NCI-H187 (cell line): ENCODE data around the gene IFT172.
"Not testable (repeated sequence)": the region's sequence is repeated elsewhere in the genome, so short reads cannot be mapped to it uniquely, and the experiment has no call there.

Experiments
- DNase-seq, 2 experiments: peaks; one replicate each; lab custom pipeline; 2025; lab: John Stamatoyannopoulos, UW

Gene IFT172

GRCh38 chr2:27489498-27490397 is at the start of gene IFT172:
IFT172 (minus strand) TSS chr2:27489743; CDS start chr2:27489653, 90 bp downstream.
- DNase-seq: peak; percentile 99 to 100

GRCh38 chr2:27538839-27539450 is 49.4 kb upstream of the IFT172 start:
- DNase-seq: not testable (repeated sequence)

GRCh38 chr2:27537287-27537686 is 47.7 kb upstream of the IFT172 start:
- DNase-seq: no peak

GRCh38 chr2:27531983-27532382 is 42.4 kb upstream of the IFT172 start:
- no peak for DNase-seq

- no peak for DNase-seq
These were observed 37.6 kb upstream of the IFT172 start for GRCh38 chr2:27527182-27527581.

GRCh38 chr2:27522400-27522945 is 32.9 kb upstream of the IFT172 start:
- DNase-seq: no peak

GRCh38 chr2:27520316-27520715 is 30.8 kb upstream of the IFT172 start:
- no peak for DNase-seq

- DNase-seq: no peak
These were observed 29.2 kb upstream of the IFT172 start for GRCh38 chr2:27518782-27519113.

GRCh38 chr2:27518113-27518781 is 28.7 kb upstream of the IFT172 start:
- no peak for DNase-seq

- DNase-seq: peak in 1 of 2 experiments; percentile 64
These were observed 19.8 kb upstream of the IFT172 start for GRCh38 chr2:27509326-27509725.

- DNase-seq: no peak
These were observed 17.8 kb upstream of the IFT172 start for GRCh38 chr2:27507293-27507692.

- DNase-seq: no peak
These were observed 17.0 kb upstream of the IFT172 start for GRCh38 chr2:27506587-27506986.

GRCh38 chr2:27502142-27502541 is 12.6 kb upstream of the IFT172 start:
- DNase-seq: no peak

GRCh38 chr2:27501042-27501441 is 11.5 kb upstream of the IFT172 start:
- DNase-seq: no peak

GRCh38 chr2:27498975-27499374 is 9.4 kb upstream of the IFT172 start:
- DNase-seq: no peak

- DNase-seq: no peak
These were observed 7.7 kb upstream of the IFT172 start for GRCh38 chr2:27497288-27497627.

- DNase-seq: no peak
These were observed 7.1 kb upstream of the IFT172 start, which contains the start of gene GCKR for GRCh38 chr2:27496357-27497287. GCKR (plus strand) TSS chr2:27496839; CDS start chr2:27496905, 66 bp downstream.

GRCh38 chr2:27495840-27496356 is 6.4 kb upstream of the IFT172 start:
- DNase-seq: no peak

- no peak for DNase-seq
These were observed 5.5 kb upstream of the IFT172 start, which contains the start of gene FNDC4 for GRCh38 chr2:27494944-27495554. FNDC4 (minus strand) TSS chr2:27495200; CDS start chr2:27494679, 521 bp downstream.

GRCh38 chr2:27494284-27494943 is 4.9 kb upstream of the IFT172 start:
- no peak for DNase-seq
